Lung (tissue), 12 donors: ENCODE measurements around the gene PRKACB. TPM values are rescaled to one million over a fixed set of nuclear protein-coding genes. Genes with fewer than 3 reads are reported as not detected.

Source experiments
- ATAC-seq: fragments of 200-7000 bp; cut with Tn5 transposase; one replicate; pipeline ENCODE4 v1.9.1; 2020; ENCODE audit warnings: moderate number of reproducible peaks; ENCODE audit not compliant: insufficient read depth, low FRiP score
- DNase-seq, 3 donors: peaks; one replicate each; pipeline ENCODE4 v3.0.0-alpha.2; 2013 to 2017
- H3K27ac ChIP-seq, 2 donors: one replicate each; pipeline ENCODE4 v1.5.1; 2013; ENCODE audit warnings: mild to moderate bottlenecking in 2 of 2, moderate library complexity in 2 of 2, control low read depth in 1 of 2, inconsistent platforms in 1 of 2, low read depth in 1 of 2, low read length in 1 of 2
- H3K27me3 ChIP-seq, 3 donors: one replicate each; pipeline ENCODE4 v1.5.1; 2013; ENCODE audit warnings: low read length in 2 of 3; ENCODE audit not compliant: control insufficient read depth in 3 of 3, insufficient read depth in 3 of 3
- H3K36me3 ChIP-seq, 4 donors: one replicate each; pipeline ENCODE4 v1.5.1; 2013; ENCODE audit warnings: low read length in 4 of 4, mild to moderate bottlenecking in 1 of 4, moderate library complexity in 1 of 4; ENCODE audit not compliant: control insufficient read depth in 4 of 4, insufficient read depth in 4 of 4
- H3K4me1 ChIP-seq, 5 donors: one replicate each; pipeline ENCODE4 v1.5.1; 2013; ENCODE audit warnings: low read length in 5 of 5, mild to moderate bottlenecking in 2 of 5, moderate library complexity in 1 of 5; ENCODE audit not compliant: control insufficient read depth in 5 of 5, insufficient read depth in 5 of 5
- H3K4me3 ChIP-seq: one replicate; pipeline ENCODE4 v1.5.1; 2013; ENCODE audit warnings: mild to moderate bottlenecking, control low read depth, moderate library complexity
- H3K9ac ChIP-seq, 2 donors: one replicate each; pipeline ENCODE4 v1.5.1; 2013; ENCODE audit warnings: low read length in 2 of 2, control low read depth in 1 of 2; ENCODE audit not compliant: insufficient read depth in 1 of 2
- H3K9me3 ChIP-seq, 4 donors: one replicate each; pipeline ENCODE4 v1.5.1; 2013; ENCODE audit warnings: low read length in 3 of 4, mild to moderate bottlenecking in 1 of 4, moderate library complexity in 1 of 4; ENCODE audit not compliant: control insufficient read depth in 4 of 4, insufficient read depth in 3 of 4
- CTCF ChIP-seq: IDR thresholded peaks from 2 replicates; pipeline ENCODE4 v1.5.1; 2012; ENCODE audit warnings: mild to moderate bottlenecking; ENCODE audit errors: control extremely low read depth, extremely low read depth
- WGBS, 2 donors: extraction: QIAGEN DNeasy Blood & Tissue Kit; methylation state at CpG; one replicate each; pipeline ENCODE4 v1.1.7; 2013; 5-methylcytosine and 5-hydroxymethylcytosine counted together
- polyA plus RNA-seq, 2 donors: library from polyadenylated mRNA; stranded (reverse); fragments of 200-250 nt; gene quantifications; one replicate each; pipeline ENCODE4 v1.2.1, GENCODE V29; 2013
- total RNA-seq, 2 donors: library from RNA; depleted of rRNA in 1 of 2; stranded (reverse); fragments of >200 nt in 1 of 2; gene quantifications; one replicate each; pipeline ENCODE4 v1.2.1, GENCODE V29; 2014 to 2021
- donor health status: control.
- donor health status: control.
- donor health status: Bipolar disorder and iron deficiency.
- donor health status: healthy.
- donor health status: DM: yes; HTN: yes; CAD: no.

The PRKACB gene
- total and polyA plus RNA-seq, 4 donors: 4.2 to 43.1 (median 11.4) TPM

- no peak overlapping the region for H3K4me3 ChIP-seq
- no peaks in the 10 kb centered on the region for H3K9me3 ChIP-seq
- no peak for ATAC-seq
- H3K4me1 ChIP-seq: peaks cover 0 to 9% (median 0%) of the 10 kb centered on the region in 5 donors
- no peak overlapping the region for H3K27ac ChIP-seq
- no peak for DNase-seq
- H3K36me3 ChIP-seq: no peaks in the 10 kb centered on the region
- WGBS, 2 donors: 64 to 81% methylated on average over 1 of the region's 1 CpG
- no peak overlapping the region for H3K9ac ChIP-seq
- peaks cover 0 to 3% (median 0%) of the 10 kb centered on the region in 3 donors for H3K27me3 ChIP-seq
- TF ChIP-seq CTCF: no peak
Observed at GRCh38 chr1:84148758-84149157, 4.7 kb downstream of the PRKACB start.

DNA sequence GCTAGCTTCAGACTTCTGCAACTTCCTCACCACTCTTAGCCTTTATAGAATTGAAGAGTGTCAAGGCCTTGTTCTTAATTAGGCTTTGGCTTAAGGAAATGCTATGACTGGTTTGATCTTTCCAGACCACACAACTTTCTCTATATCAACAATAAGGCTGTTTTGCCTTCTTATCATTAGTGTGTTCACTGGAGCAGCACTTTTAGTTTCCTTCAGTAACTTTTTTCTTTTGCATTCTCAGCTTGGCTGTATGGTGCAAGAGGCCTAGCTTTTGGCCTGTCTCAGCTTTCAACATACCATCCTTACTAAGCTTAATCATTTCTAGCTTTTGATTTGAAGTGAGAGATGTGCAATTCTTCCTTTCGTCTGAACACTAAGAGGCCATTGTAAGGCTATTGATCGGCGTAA, 8.6 kb downstream of the PRKACB start:
- ATAC-seq (no peak), DNase-seq (no peak)
- no peak for TF ChIP-seq CTCF
- 71 to 86% methylated on average over 3 of the region's 3 CpGs for WGBS, 2 donors
- no peaks in the 10 kb centered on the region for H3K36me3 ChIP-seq
- no peak overlapping the region for H3K9ac ChIP-seq
- H3K4me3 ChIP-seq: no peak overlapping the region
- H3K27me3 ChIP-seq: no peaks in the 10 kb centered on the region
- peaks cover 0 to 2% (median 0%) of the 10 kb centered on the region in 5 donors for H3K4me1 ChIP-seq
- H3K9me3 ChIP-seq: no peaks in the 10 kb centered on the region
- no peak overlapping the region for H3K27ac ChIP-seq

GRCh38 chr1:84155517-84155916, 11.4 kb downstream of the PRKACB start:
- H3K9ac ChIP-seq: no peak overlapping the region
- 88 to 95% methylated on average over 3 of the region's 3 CpGs for WGBS, 2 donors
- H3K27me3 ChIP-seq: no peaks in the 10 kb centered on the region
- peaks cover 0 to 2% (median 0%) of the 10 kb centered on the region in 5 donors for H3K4me1 ChIP-seq
- ATAC-seq: no peak
- TF ChIP-seq CTCF: no peak
- H3K36me3 ChIP-seq: no peaks in the 10 kb centered on the region
- H3K27ac ChIP-seq: no peak overlapping the region
- H3K9me3 ChIP-seq: no peaks in the 10 kb centered on the region
- no peak overlapping the region for H3K4me3 ChIP-seq
- DNase-seq: no peak

GRCh38 chr1:84156210-84156621, 12.1 kb downstream of the PRKACB start:
- DNase-seq (no peak), ATAC-seq (peak; percentile 47)
- 50 to 61% methylated on average over 2 of the region's 2 CpGs for WGBS, 2 donors
- no peak for TF ChIP-seq CTCF
- H3K9ac ChIP-seq: no peak overlapping the region
- peaks cover 0 to 2% (median 0%) of the 10 kb centered on the region in 5 donors for H3K4me1 ChIP-seq
- H3K27ac ChIP-seq: no peak overlapping the region
- H3K36me3 ChIP-seq: no peaks in the 10 kb centered on the region
- no peaks in the 10 kb centered on the region for H3K27me3 ChIP-seq
- no peaks in the 10 kb centered on the region for H3K9me3 ChIP-seq
- H3K4me3 ChIP-seq: no peak overlapping the region
